Peyer's patch (tissue), 4 donors: Measurements from ENCODE around the gene PSMB9. TPM values are rescaled to one million over a fixed set of nuclear protein-coding genes. Genes with fewer than 3 reads are reported as not detected.

Source experiments
- DNase-seq, 3 donors: peaks; one replicate each; pipeline ENCODE4 v3.0.0-alpha.2; 2017 to 2019
- H3K27ac ChIP-seq, 4 donors: fragments of 200-600 bp; sonication (generic); one replicate each; pipeline ENCODE4 v1.5.1; 2016 to 2019
- H3K27me3 ChIP-seq, 2 donors: fragments of 200-600 bp; sonication (generic); one replicate each; pipeline ENCODE4 v1.5.1; 2019
- H3K36me3 ChIP-seq, 3 donors: fragments of 200-600 bp; sonication (generic); one replicate each; pipeline ENCODE4 v1.5.1; 2016 to 2019
- H3K4me1 ChIP-seq, 4 donors: fragments of 200-600 bp; sonication (generic); one replicate each; pipeline ENCODE4 v1.5.1; 2016 to 2019
- H3K4me3 ChIP-seq, 4 donors: fragments of 200-600 bp; sonication (generic); 1 replicate in 3 of 4; 2 replicates in 1 of 4; pipeline ENCODE4 v1.5.1; 2016 to 2019; ENCODE audit warnings: mild to moderate bottlenecking in 1 of 4
- H3K9me3 ChIP-seq, 4 donors: fragments of 200-600 bp; sonication (generic); one replicate each; pipeline ENCODE4 v1.5.1; 2016 to 2019; ENCODE audit warnings: mild to moderate bottlenecking in 1 of 4
- POLR2A ChIP-seq, 2 donors: fragments of 450-650 bp; IDR thresholded peaks; one replicate each; pipeline ENCODE4 v1.5.1; 2017; ENCODE audit warnings: antibody characterized with exemption in 2 of 2, mild to moderate bottlenecking in 2 of 2, moderate library complexity in 2 of 2
- total RNA-seq, 4 donors: library from RNA; depleted of rRNA; stranded (reverse); fragments of >200 nt; gene quantifications; one replicate each; pipeline ENCODE4 v1.1.0, GENCODE V29; 2016
- TF ChIP-seq, protein P1 (sequence below), 6 experiments: fragments of 450-650 bp in 4 of 6; fragments of 200-600 bp in 2 of 6; sonication (generic) in 1 of 6; IDR thresholded peaks; one replicate each; pipeline ENCODE4 v1.5.1; 2017 to 2019; ENCODE audit warnings: antibody characterized with exemption in 6 of 6, mild to moderate bottlenecking in 3 of 6, moderate library complexity in 1 of 6

The PSMB9 gene
- total RNA-seq, 4 donors from 2014 or later: 53.5 to 124 (median 80.9) TPM

DNA sequence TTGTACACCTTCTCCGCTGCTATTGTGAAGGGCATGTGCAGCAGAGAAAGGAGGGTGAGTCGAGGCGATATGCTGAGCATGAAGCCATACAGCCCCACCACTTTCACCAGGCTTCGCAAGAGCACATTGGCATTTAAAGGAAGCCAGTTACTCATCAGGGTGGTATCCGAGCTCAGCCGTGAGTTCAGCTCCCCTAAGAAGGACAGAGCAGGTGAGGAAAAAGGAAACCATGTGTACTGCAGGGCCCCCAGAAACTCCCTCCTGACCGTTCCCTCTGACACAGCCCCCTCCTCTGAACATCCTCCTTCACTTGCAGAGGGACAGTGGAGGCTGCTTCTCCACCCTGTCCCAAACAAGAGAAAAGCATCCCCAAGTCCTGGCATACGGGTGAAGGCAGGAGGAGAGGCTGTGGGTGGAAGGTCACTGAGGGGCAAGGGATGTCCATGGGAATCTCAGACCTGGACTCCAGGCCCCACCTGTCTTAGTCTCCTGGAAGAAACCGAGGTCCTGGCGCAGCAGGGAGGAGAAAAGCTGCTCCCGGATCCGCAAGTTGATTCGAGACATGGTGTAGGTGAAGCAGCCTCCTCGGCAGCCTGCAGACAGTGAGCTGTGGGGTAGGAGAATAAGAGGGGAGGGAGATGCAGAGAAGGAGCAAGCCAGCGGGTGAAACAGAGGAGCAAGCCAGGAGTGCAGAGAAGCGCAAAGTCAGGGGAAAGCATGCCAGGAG is 18.7 kb upstream of the PSMB9 start:
- Histone ChIP-seq H3K4me1 (peaks cover 4 to 14% (median 12%) of the 10 kb centered on the region in 4 donors), H3K36me3 (peaks cover 0 to 49% (median 0%) of the 10 kb centered on the region in 3 donors), H3K27ac (no peak overlapping the region), H3K9me3 (no peaks in the 10 kb centered on the region), H3K27me3 (no peaks in the 10 kb centered on the region), H3K4me3 (no peak overlapping the region)
- TF ChIP-seq, protein P1, sequence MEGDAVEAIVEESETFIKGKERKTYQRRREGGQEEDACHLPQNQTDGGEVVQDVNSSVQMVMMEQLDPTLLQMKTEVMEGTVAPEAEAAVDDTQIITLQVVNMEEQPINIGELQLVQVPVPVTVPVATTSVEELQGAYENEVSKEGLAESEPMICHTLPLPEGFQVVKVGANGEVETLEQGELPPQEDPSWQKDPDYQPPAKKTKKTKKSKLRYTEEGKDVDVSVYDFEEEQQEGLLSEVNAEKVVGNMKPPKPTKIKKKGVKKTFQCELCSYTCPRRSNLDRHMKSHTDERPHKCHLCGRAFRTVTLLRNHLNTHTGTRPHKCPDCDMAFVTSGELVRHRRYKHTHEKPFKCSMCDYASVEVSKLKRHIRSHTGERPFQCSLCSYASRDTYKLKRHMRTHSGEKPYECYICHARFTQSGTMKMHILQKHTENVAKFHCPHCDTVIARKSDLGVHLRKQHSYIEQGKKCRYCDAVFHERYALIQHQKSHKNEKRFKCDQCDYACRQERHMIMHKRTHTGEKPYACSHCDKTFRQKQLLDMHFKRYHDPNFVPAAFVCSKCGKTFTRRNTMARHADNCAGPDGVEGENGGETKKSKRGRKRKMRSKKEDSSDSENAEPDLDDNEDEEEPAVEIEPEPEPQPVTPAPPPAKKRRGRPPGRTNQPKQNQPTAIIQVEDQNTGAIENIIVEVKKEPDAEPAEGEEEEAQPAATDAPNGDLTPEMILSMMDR (IDR thresholded peaks at IDR 0.05): no peak
- TF ChIP-seq POLR2A (IDR thresholded peaks at IDR 0.05): no peak
- DNase-seq: no peak

DNA sequence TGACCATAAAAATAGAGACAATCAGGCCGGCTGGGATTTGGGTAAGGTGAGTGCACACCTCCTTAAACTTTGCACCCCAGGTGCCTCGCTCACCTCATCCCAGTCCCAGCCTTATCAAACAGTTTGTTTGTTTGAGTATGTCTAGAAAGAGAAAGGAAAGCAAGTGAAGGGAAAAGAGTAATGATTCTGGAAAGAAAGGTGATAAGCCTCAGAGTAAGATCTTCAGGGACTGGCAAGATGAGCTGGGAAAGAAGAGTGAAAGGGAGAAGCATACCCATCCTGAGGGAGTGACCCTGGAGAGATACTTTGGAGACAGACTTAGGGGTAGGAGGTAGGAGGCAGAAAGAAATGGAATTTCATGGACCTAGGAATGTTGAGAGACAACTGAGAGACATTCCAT is 17.1 kb upstream of the PSMB9 start:
- H3K4me1 ChIP-seq: peaks cover 4 to 19% (median 17%) of the 10 kb centered on the region in 4 donors
- no peak for TF ChIP-seq POLR2A (IDR thresholded peaks at IDR 0.05)
- TF ChIP-seq, protein P1 (IDR thresholded peaks at IDR 0.05): no peak
- H3K27me3 ChIP-seq: no peaks in the 10 kb centered on the region
- DNase-seq: no peak
- H3K4me3 ChIP-seq: no peak overlapping the region
- peaks cover 0 to 53% (median 0%) of the 10 kb centered on the region in 3 donors for H3K36me3 ChIP-seq
- H3K27ac ChIP-seq: no peak overlapping the region
- H3K9me3 ChIP-seq: no peaks in the 10 kb centered on the region

DNA sequence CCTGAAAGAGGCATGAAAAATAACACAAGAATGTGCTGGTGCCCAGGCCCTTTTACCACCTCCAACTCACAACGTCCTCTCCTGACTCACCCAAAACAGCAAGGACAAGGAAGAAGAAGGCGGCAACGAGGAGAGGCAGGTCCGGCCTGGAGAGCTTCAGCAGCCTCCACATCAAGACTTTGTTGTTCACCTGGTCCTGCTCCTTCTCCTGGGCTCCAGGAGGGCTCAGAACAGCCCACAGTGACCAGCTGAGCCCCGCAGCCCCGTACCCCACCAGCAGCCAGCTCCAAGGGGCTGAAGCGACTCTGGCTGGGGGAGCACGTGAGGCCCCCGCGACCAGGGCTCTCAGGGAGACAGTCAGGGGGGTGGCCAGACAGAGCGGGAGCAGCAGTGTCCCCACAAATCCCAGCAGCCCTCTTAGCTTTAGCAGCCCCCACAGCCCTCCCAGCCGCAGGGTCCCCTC is 16.3 kb upstream of the PSMB9 start:
- DNase-seq: no peak
- Histone ChIP-seq H3K9me3 (no peaks in the 10 kb centered on the region), H3K27ac (peak overlapping the region; percentile 90 to 95 (median 92)), H3K4me3 (peak overlapping the region; percentile 63 to 89 (median 72)), H3K36me3 (peaks cover 0 to 53% (median 0%) of the 10 kb centered on the region in 3 donors), H3K27me3 (no peaks in the 10 kb centered on the region), H3K4me1 (peaks cover 4 to 26% (median 19%) of the 10 kb centered on the region in 4 donors)
- TF ChIP-seq, protein P1 (IDR thresholded peaks at IDR 0.05): no peak
- TF ChIP-seq POLR2A (IDR thresholded peaks at IDR 0.05): no peak

DNA sequence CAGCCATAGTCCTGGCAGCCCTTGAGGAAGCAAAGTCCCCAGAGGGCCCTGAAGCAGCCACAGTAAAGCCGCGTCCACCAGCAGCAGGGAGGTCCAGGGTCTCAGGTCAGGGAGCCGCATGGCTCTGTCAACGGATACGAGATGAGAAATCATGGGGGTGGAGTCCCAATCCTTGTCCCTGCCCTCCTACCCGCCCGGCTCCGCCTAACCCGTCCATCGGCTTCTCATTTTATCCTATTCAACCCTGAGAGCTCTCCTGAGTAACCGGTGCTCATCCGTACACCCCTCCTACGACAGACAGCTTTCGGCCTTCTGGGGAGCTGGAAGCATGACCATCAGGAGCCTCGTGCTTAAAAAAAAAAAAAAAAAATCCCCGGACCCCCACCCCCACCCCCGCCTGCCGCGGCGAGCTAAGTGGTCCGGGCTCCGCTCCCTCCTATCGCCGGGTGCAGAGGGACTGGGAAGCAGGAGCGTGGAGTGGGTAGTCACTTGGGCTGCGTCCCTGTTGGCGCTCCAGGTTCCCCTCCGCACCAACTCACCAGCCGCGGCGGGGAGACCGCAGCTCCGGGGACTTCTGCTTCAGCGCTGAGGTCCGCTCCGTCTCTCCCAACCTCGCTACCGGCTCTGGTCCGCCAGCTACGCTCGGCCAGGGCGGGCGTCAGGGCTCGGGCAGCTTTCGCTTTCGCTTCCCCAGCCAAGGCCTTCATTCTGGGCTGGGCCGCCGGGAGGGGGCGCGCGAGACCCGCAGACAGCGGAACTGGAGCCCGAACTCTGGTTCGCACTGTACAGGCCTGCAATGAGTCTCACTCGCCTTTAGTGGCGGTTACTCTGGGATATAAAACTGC is 15.7 kb upstream of the PSMB9 start, which contains the start of gene TAP2:
Gene TAP2 (minus strand): TSS at position 626 of the 845 bp plus-strand sequence. CDS start 506 bp downstream, at position 120.
- peak; percentile 97 to 99 (median 99) for DNase-seq
- TF ChIP-seq, protein P1 (IDR thresholded peaks at IDR 0.05): peak; percentile 93 to 100 (median 99)
- TF ChIP-seq POLR2A (IDR thresholded peaks at IDR 0.05): peak; percentile 57 to 76
- Histone ChIP-seq H3K4me1 (peaks cover 4 to 32% (median 19%) of the 10 kb centered on the region in 4 donors), H3K36me3 (peaks cover 0 to 53% (median 0%) of the 10 kb centered on the region in 3 donors), H3K9me3 (no peaks in the 10 kb centered on the region), H3K27me3 (no peaks in the 10 kb centered on the region), H3K27ac (peak within 1 kb of the TSS; percentile 90 to 95 (median 92)), H3K4me3 (peak within 1 kb of the TSS; percentile 63 to 89 (median 72))

DNA sequence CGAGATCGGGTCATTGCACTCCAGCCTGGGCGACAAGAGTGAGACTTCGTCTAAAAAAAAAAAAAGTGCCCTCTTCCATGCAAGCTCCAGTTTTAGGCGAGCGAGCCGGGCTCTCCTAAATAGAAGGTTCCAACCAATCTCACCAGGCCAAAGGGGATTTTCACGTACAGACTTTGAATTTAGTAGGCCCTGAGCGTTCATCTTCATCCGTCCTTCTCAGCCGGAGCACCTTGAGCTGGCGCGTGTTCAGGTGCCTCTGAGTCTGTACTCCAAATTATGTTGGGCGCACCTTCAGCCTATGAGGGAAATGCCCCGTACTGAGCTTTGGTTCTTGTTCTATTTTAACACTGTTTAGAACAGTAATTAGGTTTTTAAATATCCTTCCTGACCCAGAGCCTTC is 14.6 kb upstream of the PSMB9 start:
- H3K36me3 ChIP-seq: peaks cover 0 to 46% (median 0%) of the 10 kb centered on the region in 3 donors
- H3K4me1 ChIP-seq: peaks cover 4 to 33% (median 19%) of the 10 kb centered on the region in 4 donors
- H3K4me3 ChIP-seq: no peak overlapping the region
- H3K27me3 ChIP-seq: no peaks in the 10 kb centered on the region
- peak overlapping the region; percentile 90 to 95 (median 92) for H3K27ac ChIP-seq
- no peak for DNase-seq
- TF ChIP-seq, protein P1 (IDR thresholded peaks at IDR 0.05): no peak
- TF ChIP-seq POLR2A (IDR thresholded peaks at IDR 0.05): no peak
- no peaks in the 10 kb centered on the region for H3K9me3 ChIP-seq
